Activated CD4-positive, alpha-beta T cell treated with anti-CD3 and anti-CD28 coated beads, Interleukin-2, Interleukin-4, amounts not matched to agents 100 ng/mL and 50 ng/mL, durations not matched to agents 16 hours and 8 hours (primary cell): ENCODE results near the gene SYNE1.
A peak's percentile ranks its signal among the peaks of the same experiment; 100 is the strongest.

Experiments
- DNase-seq: peaks from one replicate; pipeline ENCODE4 v3.0.0-alpha.2; 2020; ENCODE audit warnings: low spot score

The SYNE1 gene

GRCh38 chr6:152313542-152314482, 323.4 kb downstream of the SYNE1 start:
- no peak for DNase-seq

GRCh38 chr6:152312434-152312833, 324.7 kb downstream of the SYNE1 start:
- no peak for DNase-seq

GRCh38 chr6:152310371-152310954, 326.7 kb downstream of the SYNE1 start:
- no peak for DNase-seq

DNA sequence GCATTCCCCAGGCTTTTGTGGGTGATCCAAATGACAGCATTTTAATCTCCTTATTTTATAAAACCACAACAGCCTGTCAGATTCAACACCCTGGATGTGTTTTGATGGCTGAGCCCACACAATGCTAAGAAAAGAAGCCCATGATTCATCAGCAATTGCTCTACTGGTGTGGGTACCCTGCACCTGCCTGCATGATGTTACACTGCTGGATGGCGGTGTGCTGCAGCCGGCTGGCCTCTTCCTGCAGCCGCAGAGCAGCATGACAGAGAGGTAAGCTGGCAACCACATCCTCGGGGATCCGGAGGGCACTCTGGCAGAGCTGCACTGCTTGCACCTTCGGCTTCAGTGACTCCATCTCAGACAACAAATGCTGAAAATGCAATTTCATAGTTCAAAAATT, 327.5 kb downstream of the SYNE1 start:
- DNase-seq, result peak; percentile 73

DNA sequence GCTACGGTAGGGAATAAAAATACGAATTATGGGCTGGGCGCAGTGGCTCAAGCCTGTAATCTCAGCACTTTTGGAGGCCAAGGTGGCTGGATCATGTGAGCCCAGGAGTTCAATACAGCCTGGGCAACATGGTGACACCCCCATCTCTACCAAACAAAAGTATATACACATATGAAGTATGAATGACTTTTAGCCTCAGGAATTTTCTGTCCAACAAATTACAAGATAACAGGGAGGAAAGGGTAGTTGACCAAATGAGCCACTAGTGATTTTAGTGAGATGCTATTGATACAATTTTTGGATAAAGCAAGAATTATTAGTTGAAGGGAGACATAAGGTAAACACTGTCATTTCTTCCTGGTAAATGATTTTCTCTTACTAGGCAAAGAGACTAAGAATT, 328.2 kb downstream of the SYNE1 start:
- DNase-seq, result no peak

DNA sequence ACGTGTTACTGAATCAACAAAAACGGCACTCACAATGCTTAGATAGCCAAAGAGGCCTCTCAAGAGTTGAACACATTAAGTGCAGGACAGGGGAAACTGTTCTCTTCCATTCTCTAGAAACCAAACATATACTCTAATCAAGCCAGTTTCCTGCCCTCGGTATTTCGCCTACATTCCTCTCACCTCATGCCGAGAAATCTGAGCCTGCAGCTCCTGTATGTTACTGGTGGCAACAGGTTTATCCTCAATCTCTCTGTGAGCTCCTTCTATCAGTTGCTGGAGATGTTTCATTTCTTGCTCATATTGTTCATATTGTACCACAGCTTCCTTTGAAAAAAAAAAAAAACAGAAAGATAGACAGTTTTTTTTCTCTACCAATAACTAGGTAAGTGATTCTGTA, 328.9 kb downstream of the SYNE1 start:
- no peak for DNase-seq

DNA sequence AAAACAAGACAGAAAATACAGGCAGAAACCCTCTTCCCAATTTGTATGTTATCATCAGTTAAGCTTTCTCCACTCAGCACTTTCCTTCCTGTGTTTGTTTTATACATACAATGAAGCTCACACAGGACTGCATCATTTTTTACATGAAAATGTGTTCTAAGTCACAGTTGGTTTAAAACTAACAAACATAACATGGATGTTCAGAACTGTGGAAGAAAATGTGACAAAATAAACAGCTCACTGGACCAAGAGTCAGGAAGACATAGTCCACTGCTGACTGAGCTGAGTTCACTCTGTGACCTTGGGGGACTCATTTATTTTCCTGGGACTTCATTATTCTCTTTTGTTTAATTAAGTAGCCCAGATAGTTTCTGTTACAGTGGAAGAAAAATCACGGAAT, 331.5 kb downstream of the SYNE1 start:
- DNase-seq, result no peak

GRCh38 chr6:152301765-152302568, 335.2 kb downstream of the SYNE1 start:
- DNase-seq, result peak; percentile 90

DNA sequence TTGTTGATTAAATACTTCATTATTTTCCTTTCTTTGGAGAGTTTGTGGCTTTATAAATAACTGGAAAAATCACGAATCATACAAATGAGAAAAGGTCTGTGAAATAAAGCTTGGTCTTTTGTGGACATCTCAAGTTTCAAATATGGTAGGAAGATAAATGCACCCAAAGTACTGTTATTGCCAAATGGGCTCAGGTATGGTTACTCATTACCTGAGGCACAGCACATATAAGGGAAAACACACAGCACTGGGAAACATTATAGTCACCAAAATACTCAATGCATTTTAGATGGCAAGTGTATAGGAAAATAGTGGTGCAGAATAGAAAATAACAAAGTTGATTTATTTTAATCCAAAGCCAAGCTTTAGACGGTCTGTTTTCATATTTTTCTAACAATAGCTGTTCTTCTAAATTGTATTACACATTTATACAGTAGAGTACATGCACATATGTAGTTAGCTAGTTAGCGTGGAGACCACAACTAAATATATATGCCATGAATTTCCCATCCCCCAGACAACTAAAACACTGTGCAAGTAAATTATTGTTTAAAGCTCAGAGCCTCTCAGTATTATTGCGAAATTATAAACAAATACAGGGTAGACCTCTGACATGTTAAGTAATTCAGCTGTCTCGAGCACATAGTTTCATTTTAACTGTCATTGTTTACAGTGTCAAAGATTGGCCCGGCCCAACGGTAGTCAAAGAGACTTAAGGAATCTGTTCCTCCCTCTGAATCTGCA, 336.0 kb downstream of the SYNE1 start:
- no peak for DNase-seq

DNA sequence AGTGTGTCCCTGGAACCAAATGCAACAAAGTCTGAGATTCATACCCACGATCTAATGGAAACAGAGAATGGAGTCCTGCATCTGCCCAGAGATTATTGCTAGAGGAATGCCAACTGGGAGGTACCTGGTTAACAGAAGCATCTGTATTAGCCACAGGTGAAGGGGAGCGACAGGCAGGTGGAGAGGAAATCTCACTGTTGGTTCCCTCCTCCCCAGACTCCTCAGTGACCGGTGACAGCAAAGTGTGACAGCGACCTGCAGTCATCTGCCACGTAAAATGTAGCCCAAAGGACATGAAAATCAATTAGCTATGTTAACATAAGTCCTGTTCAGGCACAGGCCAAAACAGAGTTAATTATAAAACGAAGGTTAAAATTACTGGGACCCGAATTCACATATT, 336.6 kb downstream of the SYNE1 start:
- no peak for DNase-seq

- no peak for DNase-seq
These were observed 338.1 kb downstream of the SYNE1 start for GRCh38 chr6:152298848-152299735.

GRCh38 chr6:152298055-152298647, 339.0 kb downstream of the SYNE1 start:
- DNase-seq, result no peak

- no peak for DNase-seq
These were observed 340.4 kb downstream of the SYNE1 start for GRCh38 chr6:152296648-152297376.

DNA sequence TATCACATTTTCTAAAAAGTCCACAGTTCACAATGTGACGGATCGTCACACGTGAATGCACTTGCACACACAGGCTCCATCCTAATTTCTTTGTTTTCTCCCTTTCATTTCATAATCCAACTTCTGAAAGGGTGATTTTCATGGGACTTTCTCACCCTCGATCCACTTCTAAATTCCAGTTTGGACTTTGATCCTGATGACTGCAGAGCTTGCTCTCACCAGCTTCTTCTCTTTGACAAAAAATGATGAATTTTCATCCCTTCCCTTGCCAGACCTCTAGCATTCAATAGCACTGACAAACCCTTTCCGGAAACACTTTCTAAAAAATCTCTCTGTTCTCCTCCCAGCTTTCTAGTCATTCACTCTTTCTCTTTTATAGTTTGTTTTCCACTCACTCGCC, 341.2 kb downstream of the SYNE1 start:
- DNase-seq, result no peak

- DNase-seq, result no peak
These were observed 341.8 kb downstream of the SYNE1 start for GRCh38 chr6:152295346-152295745.

DNA sequence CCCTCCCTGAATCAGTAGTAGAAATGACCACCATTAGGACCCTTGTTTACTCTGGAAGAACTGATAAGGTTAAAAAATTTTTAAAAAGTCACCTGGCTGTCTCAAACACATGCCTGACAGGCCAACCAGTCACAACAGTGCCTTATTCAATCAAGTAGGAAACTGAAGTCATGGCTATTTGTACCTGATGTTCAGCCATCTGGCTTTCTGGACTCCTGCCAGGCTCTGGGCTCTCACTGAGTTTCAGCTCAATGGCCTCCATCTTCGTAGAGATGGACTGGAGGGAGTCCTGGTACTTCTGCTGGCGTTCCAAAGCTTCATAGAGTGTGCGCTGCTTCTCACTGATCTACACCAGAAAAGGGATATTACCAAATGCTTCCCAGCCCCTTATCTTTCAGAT, 343.8 kb downstream of the SYNE1 start:
- no peak for DNase-seq

GRCh38 chr6:152292555-152292954, 344.6 kb downstream of the SYNE1 start:
- no peak for DNase-seq

DNA sequence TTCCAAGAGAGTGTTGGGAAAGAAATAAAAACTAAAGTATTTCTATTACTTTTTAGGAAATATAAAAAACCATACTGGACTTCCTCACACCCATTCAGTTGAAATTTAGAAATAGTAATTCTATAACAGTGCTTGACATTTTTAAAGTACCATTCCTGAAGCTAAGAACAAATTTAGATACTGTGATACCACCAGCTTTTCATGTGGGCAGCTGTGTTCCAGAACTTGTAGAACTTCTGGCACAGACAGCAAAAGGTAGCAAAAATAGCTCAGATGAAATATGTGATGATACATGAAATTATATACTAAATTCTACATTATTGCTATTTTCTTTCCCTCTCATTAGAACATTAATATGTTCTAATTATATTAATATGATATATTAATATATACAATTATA, 346.5 kb downstream of the SYNE1 start:
- no peak for DNase-seq

DNA sequence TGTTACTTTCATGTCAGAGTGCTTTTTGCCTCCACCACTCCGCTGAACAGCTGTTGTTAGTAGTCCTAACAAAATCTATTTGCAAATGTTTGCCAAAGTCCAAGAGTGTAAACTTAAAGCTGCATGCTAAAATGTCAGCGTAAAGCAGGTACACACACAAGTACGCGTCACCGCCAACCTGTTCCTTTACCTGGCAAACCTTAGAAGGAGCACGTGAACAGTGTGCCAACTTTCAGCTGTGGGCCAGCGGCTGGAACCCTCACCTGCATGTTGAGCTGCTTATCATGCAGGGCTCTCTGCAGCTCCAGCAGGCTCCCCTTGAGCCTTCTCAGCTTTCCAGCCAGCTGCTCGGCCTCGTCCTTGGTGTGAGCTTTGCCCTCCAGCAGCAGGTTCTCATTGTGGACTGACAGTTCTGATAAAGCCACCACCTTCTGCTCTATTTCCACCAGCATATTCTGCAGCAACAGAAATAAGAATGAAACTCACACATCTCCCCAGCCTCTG, 359.3 kb downstream of the SYNE1 start:
- DNase-seq, result no peak

DNA sequence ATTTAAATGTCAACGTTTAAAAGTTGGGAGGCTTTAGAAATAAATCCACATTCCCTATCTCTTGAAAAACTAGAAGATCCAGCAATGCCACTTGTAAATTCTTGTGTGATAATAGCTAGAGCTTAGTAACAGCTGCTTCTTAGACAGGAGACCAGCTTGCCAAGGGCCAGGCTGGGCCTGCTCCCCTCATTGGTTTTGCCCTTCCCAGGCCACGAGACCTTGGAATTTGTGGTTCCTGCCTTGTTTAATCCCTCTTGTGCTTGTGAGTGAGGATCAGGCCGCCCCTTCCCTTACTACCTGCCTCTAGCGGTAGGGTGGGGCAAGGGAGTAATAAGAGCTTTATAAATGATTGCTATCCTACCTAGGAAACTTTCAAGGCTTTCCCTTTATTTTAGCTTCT, 363.5 kb downstream of the SYNE1 start:
- DNase-seq, result no peak
